AG10803 (cell line): ENCODE data around the gene DPF3.
"Not testable (repeated sequence)": the region's sequence is repeated elsewhere in the genome, so short reads cannot be mapped to it uniquely, and the experiment has no call there.

Experiments
- DNase-seq: peaks from one replicate; pipeline ENCODE4 v3.0.0; 2010; ENCODE audit warnings: low read depth
- H3K4me3 ChIP-seq: 2 replicates; pipeline ENCODE4 v1.5.1; 2011; ENCODE audit warnings: mild to moderate bottlenecking, low read length, control low read depth
- TF ChIP-seq, protein P1 (sequence below): conservative IDR thresholded peaks from 2 replicates; pipeline ENCODE4 v1.5.1; 2011; ENCODE audit warnings: mild to moderate bottlenecking, low read length, control low read depth, inconsistent platforms

DPF3 gene

DNA sequence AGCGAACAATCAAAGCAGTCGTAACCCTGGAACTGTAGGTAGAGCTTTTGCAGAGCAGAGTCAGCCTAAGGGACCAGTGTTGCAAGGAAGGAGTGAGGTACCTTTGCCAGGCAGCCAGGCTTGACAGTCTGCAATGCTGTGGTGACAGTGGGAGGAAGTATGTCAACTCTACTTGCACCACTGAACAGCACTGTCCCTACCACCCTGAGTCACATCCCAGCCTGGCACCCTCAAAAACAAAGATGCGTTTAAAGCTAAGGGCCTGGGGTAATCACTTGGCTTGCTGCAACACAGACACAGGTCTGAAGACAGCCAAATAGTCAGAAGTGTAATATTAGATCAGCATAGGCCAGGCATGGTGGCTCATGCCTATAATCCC is 141.9 kb downstream of the DPF3 start:
- TF ChIP-seq, protein P1, sequence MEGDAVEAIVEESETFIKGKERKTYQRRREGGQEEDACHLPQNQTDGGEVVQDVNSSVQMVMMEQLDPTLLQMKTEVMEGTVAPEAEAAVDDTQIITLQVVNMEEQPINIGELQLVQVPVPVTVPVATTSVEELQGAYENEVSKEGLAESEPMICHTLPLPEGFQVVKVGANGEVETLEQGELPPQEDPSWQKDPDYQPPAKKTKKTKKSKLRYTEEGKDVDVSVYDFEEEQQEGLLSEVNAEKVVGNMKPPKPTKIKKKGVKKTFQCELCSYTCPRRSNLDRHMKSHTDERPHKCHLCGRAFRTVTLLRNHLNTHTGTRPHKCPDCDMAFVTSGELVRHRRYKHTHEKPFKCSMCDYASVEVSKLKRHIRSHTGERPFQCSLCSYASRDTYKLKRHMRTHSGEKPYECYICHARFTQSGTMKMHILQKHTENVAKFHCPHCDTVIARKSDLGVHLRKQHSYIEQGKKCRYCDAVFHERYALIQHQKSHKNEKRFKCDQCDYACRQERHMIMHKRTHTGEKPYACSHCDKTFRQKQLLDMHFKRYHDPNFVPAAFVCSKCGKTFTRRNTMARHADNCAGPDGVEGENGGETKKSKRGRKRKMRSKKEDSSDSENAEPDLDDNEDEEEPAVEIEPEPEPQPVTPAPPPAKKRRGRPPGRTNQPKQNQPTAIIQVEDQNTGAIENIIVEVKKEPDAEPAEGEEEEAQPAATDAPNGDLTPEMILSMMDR: no peak
- no peak for DNase-seq
- H3K4me3 ChIP-seq: no peak overlapping the region

GRCh38 chr14:72751276-72752033 is 142.4 kb downstream of the DPF3 start:
- no peak overlapping the region for H3K4me3 ChIP-seq
- DNase-seq: peak; percentile 27
- TF ChIP-seq, protein P1: no peak

DNA sequence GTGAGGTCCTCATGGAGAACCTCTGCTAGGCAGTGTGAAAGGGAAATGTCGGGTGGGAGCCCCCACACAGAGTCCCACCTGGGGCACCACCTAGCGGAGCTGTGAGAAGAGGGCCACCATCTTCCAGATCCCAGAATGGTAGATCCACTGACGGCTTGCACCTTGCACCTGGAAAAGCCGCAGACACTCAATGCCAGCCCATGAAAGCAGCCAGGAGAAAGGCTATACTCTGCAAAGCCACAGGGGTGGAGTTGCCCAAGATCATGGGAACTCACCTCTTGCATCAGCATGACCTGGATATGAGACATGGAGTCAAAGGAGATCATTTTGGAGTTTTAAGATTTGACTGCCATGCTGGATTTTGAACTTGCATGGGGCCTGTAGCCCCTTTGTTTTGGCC is 145.0 kb downstream of the DPF3 start:
- not testable (repeated sequence) for DNase-seq, H3K4me3 ChIP-seq

GRCh38 chr14:72747652-72748051 is 146.2 kb downstream of the DPF3 start:
- no peak for DNase-seq
- TF ChIP-seq, protein P1: no peak
- H3K4me3 ChIP-seq: no peak overlapping the region

DNA sequence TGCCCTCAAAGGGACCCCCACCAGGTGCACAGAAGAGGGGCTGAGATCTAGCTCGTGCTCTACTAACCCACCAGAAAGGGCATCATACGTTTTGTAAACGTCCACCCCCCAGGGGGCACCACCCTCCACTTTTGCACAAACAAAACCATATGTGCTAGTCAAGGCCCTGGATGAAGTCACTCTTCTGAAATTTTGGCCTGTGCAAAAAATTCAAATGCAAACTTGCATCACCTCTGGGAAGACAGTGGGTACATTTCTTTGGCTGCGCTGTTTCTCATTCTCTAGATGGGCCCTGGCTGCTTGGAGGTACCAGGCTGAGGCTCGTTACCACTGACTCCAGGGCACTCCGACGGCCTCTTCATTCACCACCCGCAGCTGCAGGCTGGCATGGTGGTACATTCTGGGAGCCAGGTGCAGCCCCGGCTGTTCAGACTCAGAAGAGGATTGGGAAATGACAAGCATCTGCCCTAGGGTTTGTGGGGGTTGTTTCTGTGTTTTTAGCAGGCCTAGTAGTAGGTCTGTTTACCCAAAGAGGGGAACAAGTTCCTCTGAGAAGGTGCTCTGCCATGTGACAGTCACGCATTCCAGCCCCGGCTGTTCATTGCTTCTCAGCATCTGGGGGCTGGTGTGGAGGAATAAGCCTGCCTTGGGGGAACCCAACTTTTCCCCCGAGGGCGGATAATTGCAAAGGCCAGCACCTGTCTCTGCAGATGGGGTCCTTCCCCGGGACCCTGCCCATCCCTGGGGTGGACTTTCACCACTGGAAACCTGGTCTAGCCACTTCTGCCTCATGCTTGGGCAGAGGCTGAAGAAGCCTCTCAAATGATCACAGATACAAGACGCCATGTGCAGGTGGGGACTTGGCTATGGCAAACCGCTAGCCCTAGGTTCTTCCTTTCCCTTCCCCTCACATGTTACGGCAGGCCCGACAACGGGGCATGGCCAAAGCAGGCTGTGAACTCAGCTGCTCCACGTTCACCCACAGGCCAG is 147.6 kb downstream of the DPF3 start:
- H3K4me3 ChIP-seq: peak overlapping the region; percentile 24
- TF ChIP-seq, protein P1: peak; percentile 56
- DNase-seq: peak; percentile 89

DNA sequence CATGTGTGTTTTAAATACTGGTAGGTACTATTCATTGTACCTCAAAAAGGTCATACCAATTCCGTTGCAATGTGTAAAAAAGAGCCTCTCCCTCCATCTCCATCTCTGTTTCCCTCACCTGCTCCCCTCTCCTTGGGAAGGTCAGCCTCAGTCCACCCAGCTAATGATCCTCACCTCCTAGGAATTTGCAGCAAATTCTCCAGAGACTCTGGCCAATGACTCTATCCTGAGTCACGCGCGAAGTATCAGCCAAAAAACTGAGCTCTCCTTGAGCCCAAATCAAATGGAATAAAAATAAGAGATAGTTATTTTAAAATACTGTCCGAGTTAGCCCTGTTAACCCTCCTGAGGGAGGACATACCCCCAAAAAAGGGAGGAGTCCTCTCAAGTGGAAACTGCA is 148.4 kb downstream of the DPF3 start:
- TF ChIP-seq, protein P1: no peak
- DNase-seq: peak; percentile 86
- peak overlapping the region; percentile 24 for H3K4me3 ChIP-seq

DNA sequence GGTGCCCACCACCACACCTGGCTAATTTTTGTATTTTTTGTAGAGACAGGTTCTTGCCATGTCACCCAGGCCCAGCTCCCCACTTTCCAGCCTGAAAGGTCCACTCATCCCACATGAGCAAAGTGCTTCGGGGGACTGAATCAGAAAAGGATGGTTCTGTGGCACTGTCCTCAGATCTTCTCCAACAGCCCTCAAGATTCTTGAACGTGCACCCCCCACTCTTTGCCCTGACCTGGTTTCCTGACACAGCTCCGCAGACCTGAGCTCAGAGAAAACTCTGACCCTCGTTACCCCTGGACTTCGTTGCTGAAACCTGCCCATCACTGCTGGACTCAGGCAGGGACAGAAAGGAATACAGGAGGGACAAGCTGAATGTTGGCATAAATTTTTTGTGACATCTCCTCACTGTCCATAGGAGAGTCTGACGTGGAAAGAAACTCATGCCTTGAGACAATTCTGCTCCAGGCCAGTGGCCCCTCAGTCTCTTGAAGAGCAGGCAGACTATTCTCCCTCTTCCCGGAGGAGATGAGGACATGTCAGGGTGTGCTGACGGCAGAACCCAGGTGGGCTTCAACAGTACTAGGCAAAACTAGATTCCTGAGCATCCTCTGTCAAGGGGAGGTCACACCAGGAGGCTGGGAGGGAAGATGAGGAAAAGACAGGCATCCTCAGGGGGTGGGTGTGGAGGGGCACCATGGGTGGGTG is 149.3 kb downstream of the DPF3 start:
- TF ChIP-seq, protein P1: no peak

More for the DNA sequence above, 149.3 kb downstream of the DPF3 start:
- H3K4me3 ChIP-seq: no peak overlapping the region
- no peak for DNase-seq
